Sigmoid colon (tissue), 4 donors: ENCODE measurements around the gene MOB3A.

ENCODE experiments used
- CTCF ChIP-seq, 4 experiments: fragments of 450-650 bp in 3 of 4; fragments of 200-600 bp in 1 of 4; IDR thresholded peaks; one replicate each; pipeline ENCODE4 v1.5.1; 2016 to 2019; ENCODE audit warnings: antibody characterized with exemption in 4 of 4, mild to moderate bottlenecking in 3 of 4, moderate library complexity in 2 of 4
- EP300 ChIP-seq, 4 donors: sonication (generic); formaldehyde crosslinking; IDR thresholded peaks; one replicate each; pipeline ENCODE4 v1.6.1; 2017; ENCODE audit warnings: antibody characterized with exemption in 4 of 4
- POLR2A ChIP-seq, 2 donors: fragments of 450-650 bp; IDR thresholded peaks; one replicate each; pipeline ENCODE4 v1.6.1; 2016; ENCODE audit warnings: antibody characterized with exemption in 2 of 2, mild to moderate bottlenecking in 2 of 2, moderate library complexity in 2 of 2
- POLR2AphosphoS5 ChIP-seq, 4 donors: sonication (generic); formaldehyde crosslinking; IDR thresholded peaks; one replicate each; pipeline ENCODE4 v1.6.1; 2017; ENCODE audit warnings: antibody characterized with exemption in 4 of 4

- no peak for TF ChIP-seq CTCF (IDR thresholded peaks at IDR 0.05)
- TF ChIP-seq EP300 (IDR thresholded peaks at IDR 0.05), result no peak
- TF ChIP-seq POLR2A (IDR thresholded peaks at IDR 0.05), result no peak
- TF ChIP-seq POLR2AphosphoS5 (IDR thresholded peaks at IDR 0.05), result no peak
Observed at GRCh38 chr19:2144190-2144589, 48.1 kb upstream of the MOB3A start.
